ENCODE results near the gene CRMP1. TPM values are rescaled to one million over a fixed set of nuclear protein-coding genes. Genes with fewer than 3 reads are reported as not detected.

The CRMP1 gene
- total RNA-seq, 1 donor from 2014 or later: 6.2 TPM

DNA sequence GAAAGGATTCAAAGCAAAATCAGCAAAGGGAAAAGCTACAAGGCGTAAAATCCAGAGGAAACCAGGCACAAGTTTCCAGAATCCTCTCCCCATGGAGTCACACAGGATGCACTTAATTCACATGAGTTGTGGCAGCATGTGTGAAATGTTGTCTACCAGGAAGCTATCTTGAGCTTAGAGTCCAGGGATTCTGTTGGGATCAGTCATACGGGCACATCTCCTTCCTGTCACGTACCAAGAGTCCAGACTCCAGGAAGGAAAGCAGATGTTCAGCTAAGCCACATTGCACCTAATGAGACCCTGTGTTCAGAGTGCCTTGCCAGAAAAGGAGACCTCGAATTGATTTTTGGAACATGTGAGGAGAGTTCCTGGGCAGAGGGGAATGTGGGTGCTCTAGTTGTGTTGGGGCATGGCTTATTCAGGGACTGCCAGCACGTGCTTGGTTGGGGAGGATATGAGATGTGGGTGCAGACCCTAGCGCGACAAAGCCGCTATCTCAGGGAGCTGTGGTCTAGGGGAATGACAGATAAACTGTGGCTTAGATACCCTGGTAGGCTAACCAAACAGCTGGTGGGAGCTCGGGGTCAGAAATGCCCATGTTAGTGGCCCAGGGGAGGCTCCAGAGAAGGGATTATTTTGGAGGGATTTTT, 111.9 kb downstream of the CRMP1 start:
- Histone ChIP-seq H3K4me3 (no peak overlapping the region), H3K9me3 (peaks cover 14% of the 10 kb centered on the region), H3K4me1 (no peaks in the 10 kb centered on the region), H3K27me3 (ENCODE audit: low read depth) (no peaks in the 10 kb centered on the region), H3K36me3 (peaks cover 23% of the 10 kb centered on the region), H3K27ac (no peak overlapping the region)
- intact Hi-C loops (cut with DNase I): no loop called here
- TF ChIP-seq, protein P1, sequence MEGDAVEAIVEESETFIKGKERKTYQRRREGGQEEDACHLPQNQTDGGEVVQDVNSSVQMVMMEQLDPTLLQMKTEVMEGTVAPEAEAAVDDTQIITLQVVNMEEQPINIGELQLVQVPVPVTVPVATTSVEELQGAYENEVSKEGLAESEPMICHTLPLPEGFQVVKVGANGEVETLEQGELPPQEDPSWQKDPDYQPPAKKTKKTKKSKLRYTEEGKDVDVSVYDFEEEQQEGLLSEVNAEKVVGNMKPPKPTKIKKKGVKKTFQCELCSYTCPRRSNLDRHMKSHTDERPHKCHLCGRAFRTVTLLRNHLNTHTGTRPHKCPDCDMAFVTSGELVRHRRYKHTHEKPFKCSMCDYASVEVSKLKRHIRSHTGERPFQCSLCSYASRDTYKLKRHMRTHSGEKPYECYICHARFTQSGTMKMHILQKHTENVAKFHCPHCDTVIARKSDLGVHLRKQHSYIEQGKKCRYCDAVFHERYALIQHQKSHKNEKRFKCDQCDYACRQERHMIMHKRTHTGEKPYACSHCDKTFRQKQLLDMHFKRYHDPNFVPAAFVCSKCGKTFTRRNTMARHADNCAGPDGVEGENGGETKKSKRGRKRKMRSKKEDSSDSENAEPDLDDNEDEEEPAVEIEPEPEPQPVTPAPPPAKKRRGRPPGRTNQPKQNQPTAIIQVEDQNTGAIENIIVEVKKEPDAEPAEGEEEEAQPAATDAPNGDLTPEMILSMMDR (IDR thresholded peaks at IDR 0.05): no peak
- DNase-seq (no peak), ATAC-seq (no peak)

DNA sequence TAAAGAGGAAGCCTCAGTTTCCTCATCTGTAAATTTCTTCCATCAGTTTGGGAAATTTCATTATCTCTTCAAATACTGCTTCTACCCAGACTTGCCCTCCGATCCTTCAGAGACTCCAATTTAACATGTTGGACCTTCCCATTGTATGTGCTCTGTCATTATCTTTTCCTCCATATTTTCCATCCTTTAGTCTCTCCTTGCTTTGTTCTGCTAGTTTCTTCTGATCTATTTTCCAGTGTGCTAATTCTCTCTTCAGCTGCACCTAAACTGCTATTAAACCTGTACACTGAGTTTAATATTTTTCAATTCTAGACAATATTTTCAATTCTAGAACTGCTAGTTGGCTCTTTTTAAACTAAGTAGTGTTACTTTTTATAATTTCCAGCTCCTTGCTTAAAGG, 116.4 kb downstream of the CRMP1 start:
- DNase-seq: no peak
- TF ChIP-seq, protein P1 (IDR thresholded peaks at IDR 0.05): no peak
- intact Hi-C loops (cut with DNase I): no loop called here
- H3K4me1 ChIP-seq: no peaks in the 10 kb centered on the region
- H3K27ac ChIP-seq: no peak overlapping the region
- peaks cover 14% of the 10 kb centered on the region for H3K9me3 ChIP-seq
- H3K36me3 ChIP-seq: no peaks in the 10 kb centered on the region
- H3K4me3 ChIP-seq: no peak overlapping the region
- no peak for ATAC-seq
- H3K27me3 ChIP-seq (ENCODE audit: low read depth): no peaks in the 10 kb centered on the region

DNA sequence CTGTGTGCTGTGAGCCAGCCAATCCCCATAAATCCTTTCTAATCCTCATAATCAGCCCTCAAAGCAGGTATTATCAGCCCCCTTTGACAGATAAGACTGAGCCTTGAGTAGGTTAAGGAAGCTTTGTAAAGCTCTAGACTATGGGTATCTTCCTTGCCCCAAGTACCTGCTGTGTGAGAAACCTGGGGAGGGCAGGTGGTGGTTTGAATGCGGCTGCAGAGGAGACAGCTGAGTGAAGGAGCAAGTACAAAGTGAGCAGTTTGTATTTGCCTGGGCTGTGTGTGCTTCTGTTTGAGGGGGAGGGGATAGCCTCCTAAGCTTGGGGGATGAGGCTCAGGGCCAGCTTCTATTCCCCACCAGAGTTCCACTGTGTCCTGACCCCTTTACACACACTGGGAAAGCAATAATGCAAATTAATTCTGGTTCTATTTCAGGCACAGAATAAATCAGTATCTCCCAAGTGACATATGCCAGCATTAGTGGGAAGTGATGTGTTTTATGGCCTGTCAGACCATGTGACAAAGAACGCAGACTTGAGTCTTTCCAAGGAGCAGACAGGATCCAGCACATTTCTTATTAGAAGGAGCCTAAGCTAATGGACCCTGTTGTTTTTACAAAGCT, 118.4 kb downstream of the CRMP1 start:
- Histone ChIP-seq H3K4me1 (no peaks in the 10 kb centered on the region), H3K4me3 (no peak overlapping the region), H3K27ac (no peak overlapping the region), H3K9me3 (peaks cover 14% of the 10 kb centered on the region), H3K36me3 (no peaks in the 10 kb centered on the region), H3K27me3 (ENCODE audit: low read depth) (no peaks in the 10 kb centered on the region)
- TF ChIP-seq, protein P1 (IDR thresholded peaks at IDR 0.05): no peak
- DNase-seq: no peak
- ATAC-seq: no peak
- intact Hi-C loops (cut with DNase I): no loop called here

DNA sequence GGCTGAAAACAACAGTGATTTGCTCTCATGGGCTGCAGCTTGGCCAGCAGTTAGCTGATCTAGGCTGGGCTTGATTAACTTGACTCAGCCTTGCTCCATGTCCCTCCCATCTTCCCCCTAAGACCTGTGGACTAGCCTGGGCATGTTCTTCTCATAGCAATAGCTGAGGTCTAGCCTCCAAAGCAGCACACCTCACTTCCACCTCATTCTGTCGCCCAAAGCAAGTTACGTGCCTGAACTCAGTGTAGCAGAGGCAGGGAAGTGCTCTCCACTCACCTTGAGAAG, 119.7 kb downstream of the CRMP1 start:
- H3K4me1 ChIP-seq: no peaks in the 10 kb centered on the region
- TF ChIP-seq, protein P1 (IDR thresholded peaks at IDR 0.05): no peak
- H3K27me3 ChIP-seq (ENCODE audit: low read depth): no peaks in the 10 kb centered on the region
- no peak overlapping the region for H3K4me3 ChIP-seq
- H3K9me3 ChIP-seq: peaks cover 14% of the 10 kb centered on the region
- no peaks in the 10 kb centered on the region for H3K36me3 ChIP-seq
- DNase-seq: no peak
- ATAC-seq: no peak
- intact Hi-C loops (cut with DNase I): no loop called here
- no peak overlapping the region for H3K27ac ChIP-seq

DNA sequence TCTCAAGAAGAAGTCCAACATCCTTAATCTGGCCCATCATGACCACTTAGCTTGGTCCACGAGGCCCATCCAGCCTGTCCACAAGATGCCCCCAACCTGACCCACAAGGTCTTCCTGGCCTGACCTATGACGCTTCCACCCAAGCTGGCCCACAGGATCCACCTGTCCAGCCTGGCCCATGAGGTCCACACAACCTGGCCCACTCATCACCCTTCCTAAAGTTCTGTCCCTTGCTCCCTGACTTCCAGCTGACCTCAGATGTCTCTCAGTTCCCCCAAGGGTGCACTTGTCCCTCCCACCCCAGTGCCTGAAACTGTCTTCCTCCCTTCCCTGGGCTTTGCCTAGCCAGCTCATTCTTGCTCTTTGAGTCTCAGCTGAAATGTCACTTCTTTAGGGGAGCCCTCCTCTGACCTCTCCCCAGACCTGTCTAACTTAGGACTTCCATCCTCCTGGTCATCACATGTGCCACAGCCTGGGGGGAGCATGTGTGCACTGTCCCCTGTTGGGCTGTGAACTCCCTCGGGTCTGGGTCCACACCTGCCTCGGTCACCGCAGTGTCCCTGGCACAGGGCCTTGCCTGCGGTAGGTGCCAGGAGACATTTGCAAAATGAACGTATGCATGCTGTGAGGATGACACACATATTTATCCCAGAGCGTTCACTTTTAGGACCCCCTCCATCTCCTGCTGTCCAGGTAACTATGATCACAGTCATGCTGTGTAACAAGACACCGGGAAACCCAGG, 120.2 kb downstream of the CRMP1 start:
- no peaks in the 10 kb centered on the region for H3K36me3 ChIP-seq
- no peak for DNase-seq

More for the DNA sequence above, 120.2 kb downstream of the CRMP1 start:
- ATAC-seq: no peak
- H3K27ac ChIP-seq: no peak overlapping the region
- H3K27me3 ChIP-seq (ENCODE audit: low read depth): no peaks in the 10 kb centered on the region
- intact Hi-C loops (cut with DNase I): no loop called here
- TF ChIP-seq, protein P1 (IDR thresholded peaks at IDR 0.05): no peak
- no peaks in the 10 kb centered on the region for H3K4me1 ChIP-seq
- H3K9me3 ChIP-seq: peaks cover 14% of the 10 kb centered on the region
- H3K4me3 ChIP-seq: no peak overlapping the region

Small RNAs within 50 kb of the gene (microRNA-seq; reads per million reads assigned to microRNA genes)
- not detected for gene MIR378D1 (ENCODE audit: borderline number of aligned reads)

Other genes starting within 250 kb of the CRMP1 start
- 4.9 TPM for gene EVC2, start 184.5 kb downstream of the CRMP1 start, total RNA-seq
- gene EVC, start 181.9 kb downstream of the CRMP1 start, total RNA-seq: 24.3 TPM
- 0.09 TPM for gene C4orf50, start 125.3 kb upstream of the CRMP1 start, total RNA-seq

All from lower lobe of right lung (tissue), 2 donors.